H54 (cell line): ENCODE data around the gene SMIM29.

Source experiments
- DNase-seq: peaks from one replicate; pipeline ENCODE4 v3.0.0; 2011; ENCODE audit warnings: low spot score, mixed read lengths; ENCODE audit not compliant: insufficient read length
- FAIRE-seq: peaks from 3 replicates; lab custom pipeline; 2011; peaks lifted over from hg19 to GRCh38; lab: Jason Lieb, UNC
- POLR2A ChIP-seq: IDR thresholded peaks from 2 replicates; pipeline ENCODE4 v1.6.1; 2011; ENCODE audit warnings: low read depth, mild to moderate bottlenecking, low read length

Gene SMIM29

GRCh38 chr6:34240329-34241248 is 8.2 kb downstream of the SMIM29 start:
- TF ChIP-seq POLR2A: no peak
- FAIRE-seq: no peak
- DNase-seq: no peak

- DNase-seq (peak; percentile 3), FAIRE-seq (no peak)
- no peak for TF ChIP-seq POLR2A
Measured at GRCh38 chr6:34239893-34240292, 8.9 kb downstream of the SMIM29 start.

- no peak for TF ChIP-seq POLR2A
- DNase-seq (peak; percentile 3), FAIRE-seq (no peak)
Measured at GRCh38 chr6:34239500-34239825, 9.3 kb downstream of the SMIM29 start.

- DNase-seq (peak; percentile 19), FAIRE-seq (no peak)
- TF ChIP-seq POLR2A: no peak
Measured at GRCh38 chr6:34238585-34239499, 10.0 kb downstream of the SMIM29 start.

GRCh38 chr6:34237722-34238584 is 10.9 kb downstream of the SMIM29 start:
- TF ChIP-seq POLR2A: no peak
- DNase-seq (peak; percentile 48), FAIRE-seq (no peak)

- FAIRE-seq (no peak), DNase-seq (peak; percentile 40)
- no peak for TF ChIP-seq POLR2A
Measured at GRCh38 chr6:34237316-34237721, 11.5 kb downstream of the SMIM29 start.

GRCh38 chr6:34236443-34237315 is 12.1 kb downstream of the SMIM29 start, which contains the start of gene HMGA1:
Gene HMGA1 (plus strand): TSS chr6:34236873. CDS start chr6:34240781, 3,908 bp downstream.
- DNase-seq (peak; percentile 96), FAIRE-seq (no peak)
- peak; percentile 59 for TF ChIP-seq POLR2A

- no peak for TF ChIP-seq POLR2A
- no peak for FAIRE-seq
- DNase-seq: peak; percentile 11
Measured at GRCh38 chr6:34236131-34236442, 12.7 kb downstream of the SMIM29 start.

- no peak for TF ChIP-seq POLR2A
- DNase-seq (peak; percentile 40), FAIRE-seq (no peak)
Measured at GRCh38 chr6:34235307-34236130, 13.3 kb downstream of the SMIM29 start.

GRCh38 chr6:34234667-34235306 is 14.0 kb downstream of the SMIM29 start:
- DNase-seq (no peak), FAIRE-seq (no peak)
- TF ChIP-seq POLR2A: no peak

- FAIRE-seq: no peak
- peak; percentile 1 for DNase-seq
- TF ChIP-seq POLR2A: no peak
Measured at GRCh38 chr6:34233867-34234266, 14.9 kb downstream of the SMIM29 start.

GRCh38 chr6:34232901-34233300 is 15.9 kb downstream of the SMIM29 start:
- DNase-seq: peak; percentile 30
- no peak for TF ChIP-seq POLR2A
- FAIRE-seq: no peak
